Middle frontal gyrus (tissue), 1 donor: ENCODE results near the gene ENOX2.
"Not testable (repeated sequence)": the region's sequence is repeated elsewhere in the genome, so short reads cannot be mapped to it uniquely, and the experiment has no call there.

ENCODE experiments used
- DNase-seq: peaks from one replicate; pipeline ENCODE4 v3.0.0-alpha.2; 2015; ENCODE audit warnings: low spot score; ENCODE audit errors: extremely low spot score

Gene ENOX2

DNA sequence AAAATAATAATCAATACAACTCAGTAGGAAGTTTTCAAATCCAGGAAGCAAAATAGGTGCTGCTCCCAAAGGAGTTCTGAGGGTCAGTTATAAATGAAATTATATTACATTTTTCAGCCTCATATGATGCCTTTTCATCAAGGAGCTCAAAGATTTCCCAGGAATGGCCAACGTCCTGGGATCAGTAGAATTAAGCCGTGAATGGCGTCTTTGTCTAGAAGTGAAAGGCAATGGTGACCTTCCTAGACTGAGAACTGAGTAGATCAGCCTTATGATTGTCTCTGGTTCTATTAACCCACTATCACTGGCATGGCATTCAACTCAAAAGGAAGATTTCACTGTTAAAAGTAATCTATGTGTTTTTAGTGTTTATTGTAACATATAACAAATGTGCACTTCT, 74.4 kb downstream of the ENOX2 start:
- DNase-seq, result no peak

DNA sequence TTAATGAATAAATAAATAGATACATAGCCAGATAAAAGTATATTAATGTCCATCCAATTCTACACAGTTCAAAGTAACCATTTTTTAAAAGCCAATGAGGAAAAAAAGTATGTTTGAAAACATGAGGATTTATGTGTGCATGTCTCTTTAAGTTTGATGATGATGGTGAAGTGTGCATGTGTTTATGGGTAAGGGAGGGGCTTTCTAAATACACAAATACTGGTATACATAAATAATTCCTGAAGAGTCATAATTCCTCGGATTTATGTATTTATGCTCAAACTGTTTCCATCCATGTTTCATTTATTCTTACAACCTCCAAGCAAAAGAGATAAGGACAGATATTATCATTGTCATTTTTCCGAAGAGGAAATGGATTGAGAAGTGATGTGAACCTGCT, 75.4 kb downstream of the ENOX2 start:
- no peak for DNase-seq

DNA sequence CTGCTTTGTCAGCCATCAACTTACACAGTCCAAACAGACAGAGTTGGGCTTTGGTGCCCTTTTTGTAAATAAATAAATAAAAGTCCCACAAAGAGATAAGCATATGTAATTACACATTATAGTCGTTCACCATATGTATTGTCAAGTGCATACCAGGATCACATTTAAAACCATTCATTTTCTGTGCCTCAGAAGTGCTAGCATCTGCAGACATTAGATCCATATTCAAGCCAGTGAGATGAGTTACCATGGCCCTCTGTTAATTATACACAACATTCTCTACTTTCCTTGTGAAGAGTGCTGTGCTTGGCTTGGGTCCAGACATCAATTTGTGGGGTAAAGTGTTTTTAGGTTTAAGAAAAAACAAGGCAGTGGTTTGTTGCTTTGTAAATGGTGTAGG, 76.8 kb downstream of the ENOX2 start:
- DNase-seq, result no peak

DNA sequence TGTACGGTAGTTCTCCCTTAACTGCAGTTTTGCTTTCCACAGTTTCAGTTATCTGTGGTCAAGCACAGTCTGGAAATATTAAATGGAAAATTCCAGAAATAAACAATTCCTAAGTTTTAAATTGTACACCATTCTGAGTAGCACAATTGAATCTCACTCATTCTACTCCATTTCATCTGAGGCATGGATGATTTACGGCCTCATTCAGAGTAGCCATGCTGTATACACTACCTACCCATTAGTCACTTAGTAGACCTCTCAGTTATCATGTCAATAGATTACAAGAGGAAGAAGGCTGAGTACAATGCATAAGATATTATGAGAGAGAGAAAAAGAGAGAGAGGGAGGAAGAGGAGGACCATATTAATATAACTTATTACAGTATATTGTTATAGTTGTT, 77.5 kb downstream of the ENOX2 start:
- DNase-seq, result no peak

DNA sequence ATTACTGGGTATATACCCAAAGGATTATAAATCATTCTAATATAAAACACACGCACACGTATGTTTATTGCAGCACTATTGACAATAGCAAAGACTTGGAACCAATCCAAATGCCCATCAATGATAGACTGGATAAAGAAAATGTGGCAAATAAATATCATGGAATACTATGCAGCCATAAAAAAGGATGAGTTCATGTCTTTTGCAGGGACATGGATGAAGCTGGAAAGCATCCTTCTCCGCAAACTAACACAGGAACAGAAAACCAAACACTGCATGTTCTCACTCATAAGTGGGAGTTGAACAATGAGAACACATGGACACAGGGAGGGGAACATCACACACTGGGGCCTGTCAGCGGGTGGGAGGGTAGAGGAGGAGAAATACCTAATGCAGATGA, 83.6 kb downstream of the ENOX2 start:
- DNase-seq, result not testable (repeated sequence)

DNA sequence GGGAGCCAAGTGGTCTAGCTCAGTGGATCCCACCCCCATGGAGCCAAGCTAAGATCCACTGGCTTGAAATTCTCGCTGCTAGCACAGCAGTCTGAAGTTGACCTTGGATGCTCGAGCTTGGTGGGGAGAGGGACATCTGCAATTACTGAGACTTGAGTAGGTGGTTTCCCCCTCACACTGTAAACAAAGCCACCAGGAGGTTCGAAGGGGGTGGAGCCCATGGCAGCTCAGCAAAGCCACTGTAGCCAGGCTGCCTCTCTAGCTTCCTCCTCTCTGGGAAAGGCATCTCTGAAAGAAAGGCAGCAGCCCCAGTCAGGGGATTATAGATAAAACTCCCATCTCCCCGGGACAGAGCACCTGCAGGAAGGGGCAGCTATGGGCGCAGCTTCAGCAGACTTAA, 89.1 kb downstream of the ENOX2 start:
- not testable (repeated sequence) for DNase-seq

DNA sequence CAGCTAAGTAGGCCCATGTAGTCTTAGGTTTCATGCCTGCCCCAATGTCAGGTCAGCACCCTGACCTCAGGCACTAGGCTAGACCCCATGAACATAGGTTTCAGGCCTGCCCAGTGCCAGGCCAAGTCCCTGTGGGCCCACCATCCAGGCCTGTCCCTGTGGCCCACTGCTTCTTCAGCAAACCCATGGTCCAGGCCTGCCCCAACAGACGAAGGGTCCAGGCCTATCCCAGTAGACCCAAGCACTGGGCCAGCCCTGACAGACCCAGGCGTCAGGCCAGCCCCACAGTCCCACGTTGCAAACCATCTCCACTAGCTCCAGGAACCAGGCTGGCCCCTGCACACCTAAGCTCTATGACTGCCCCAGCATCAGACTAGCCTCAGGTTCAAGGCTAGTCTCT, 92.4 kb downstream of the ENOX2 start:
- no peak for DNase-seq

DNA sequence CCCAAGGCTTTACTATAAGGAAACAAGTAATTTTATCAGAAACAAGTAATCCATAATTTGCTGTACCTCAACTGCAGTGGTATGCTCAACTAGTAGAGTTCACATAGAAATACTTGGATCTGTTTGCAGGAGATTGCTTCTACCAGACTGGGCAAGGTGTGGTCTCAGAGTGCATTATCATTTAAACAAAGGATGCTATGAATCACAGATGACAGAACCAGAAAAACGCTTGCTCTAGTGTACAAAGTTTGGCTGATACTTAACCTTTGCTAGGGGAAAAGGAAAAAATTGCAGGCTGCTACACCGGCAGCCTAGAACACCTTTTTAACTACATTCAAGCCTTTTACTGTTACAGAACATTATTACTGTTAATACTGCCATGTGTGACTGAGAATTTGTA, 97.1 kb downstream of the ENOX2 start:
- no peak for DNase-seq

DNA sequence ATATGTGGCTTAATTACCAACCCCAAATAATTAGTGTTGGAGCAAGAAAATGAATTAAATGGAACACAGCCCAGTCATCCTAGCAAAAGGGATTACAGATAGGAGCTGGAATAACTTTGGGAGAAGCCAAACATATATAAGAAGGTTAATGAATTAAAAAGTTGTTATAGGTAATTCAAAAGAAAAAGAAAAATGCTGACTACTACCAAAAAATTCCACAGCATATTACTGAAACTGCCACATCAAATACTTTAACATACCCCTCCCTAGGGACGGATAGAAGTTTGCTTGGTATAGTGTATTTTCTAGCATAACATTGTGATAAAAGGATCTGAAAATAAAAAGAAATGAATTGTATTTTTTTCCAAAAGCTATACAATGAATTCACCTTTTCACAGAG, 99.5 kb downstream of the ENOX2 start:
- DNase-seq, result no peak

DNA sequence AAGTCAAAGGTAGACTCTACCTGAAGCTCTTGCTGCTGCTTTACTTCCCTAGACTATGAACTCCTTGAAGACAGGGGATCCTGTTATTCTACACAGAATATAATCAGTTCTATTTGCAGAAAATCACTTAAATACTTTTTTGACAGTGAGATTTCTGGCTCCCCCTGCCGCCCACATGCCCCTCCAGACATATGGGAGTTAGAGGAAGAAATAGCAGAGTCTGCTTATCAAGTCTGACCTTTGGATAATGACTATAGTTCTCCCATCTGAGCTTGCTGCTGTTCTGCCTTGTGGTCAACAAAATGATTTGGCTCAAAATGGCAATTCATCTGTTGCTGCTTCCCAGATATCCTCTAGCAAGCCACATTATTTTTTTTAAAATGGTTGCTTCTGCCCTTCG, 101.1 kb downstream of the ENOX2 start:
- no peak for DNase-seq

DNA sequence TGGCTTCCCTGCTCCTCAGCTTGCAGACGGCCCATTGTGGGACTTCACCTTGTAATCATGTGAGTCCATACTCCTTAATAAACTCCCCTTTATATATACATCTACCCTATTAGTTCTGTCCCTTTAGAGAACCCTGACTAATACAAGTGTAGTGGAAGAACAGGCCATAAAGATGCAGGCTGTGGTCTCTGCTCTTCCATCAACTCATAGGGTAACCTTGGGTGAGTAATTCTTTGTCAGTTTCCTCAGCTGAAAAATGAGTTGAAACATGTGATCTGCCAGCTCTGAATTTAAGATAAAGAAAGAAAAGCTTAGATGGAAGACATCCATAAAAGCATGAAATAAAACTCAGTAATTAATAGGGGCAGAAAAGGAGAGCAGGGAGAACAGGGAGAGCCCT, 103.6 kb downstream of the ENOX2 start:
- no peak for DNase-seq

DNA sequence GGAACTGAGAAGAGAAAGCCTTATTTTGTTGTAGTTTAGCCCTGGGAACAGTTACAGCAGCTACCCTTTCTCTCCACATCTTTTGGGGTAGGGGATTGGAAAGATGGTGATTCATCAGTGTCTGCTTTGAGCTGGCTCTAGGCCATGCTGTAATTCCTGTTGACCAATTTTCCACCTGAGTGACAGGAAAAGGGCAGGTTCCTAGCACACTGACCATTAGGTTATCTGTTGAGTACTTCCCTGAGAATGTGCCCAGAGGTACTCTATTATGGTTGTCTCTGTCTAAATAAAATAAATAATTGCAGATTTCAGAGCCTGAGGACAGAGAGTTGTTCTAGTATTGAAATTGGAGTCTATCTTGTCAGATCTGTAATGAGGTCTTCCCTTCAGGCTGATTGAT, 109.0 kb downstream of the ENOX2 start:
- no peak for DNase-seq

DNA sequence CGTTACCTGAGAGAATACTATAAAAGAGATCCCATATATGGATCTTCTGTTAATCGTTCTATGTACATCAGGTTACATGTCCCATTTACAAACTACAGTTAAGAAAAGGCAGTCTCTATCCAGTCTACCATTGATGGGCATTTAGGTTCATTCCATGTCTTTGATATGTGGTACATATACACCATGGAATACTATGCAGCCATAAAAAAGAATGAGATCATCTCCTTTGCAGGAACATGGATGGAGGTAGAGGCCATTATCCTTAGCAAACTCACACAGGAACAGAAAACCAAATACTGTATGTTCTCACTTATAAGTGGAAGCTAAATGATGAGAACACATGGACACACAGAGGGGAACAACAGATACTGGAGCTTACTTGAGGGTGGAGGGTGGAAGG, 111.1 kb downstream of the ENOX2 start:
- DNase-seq, result not testable (repeated sequence)

DNA sequence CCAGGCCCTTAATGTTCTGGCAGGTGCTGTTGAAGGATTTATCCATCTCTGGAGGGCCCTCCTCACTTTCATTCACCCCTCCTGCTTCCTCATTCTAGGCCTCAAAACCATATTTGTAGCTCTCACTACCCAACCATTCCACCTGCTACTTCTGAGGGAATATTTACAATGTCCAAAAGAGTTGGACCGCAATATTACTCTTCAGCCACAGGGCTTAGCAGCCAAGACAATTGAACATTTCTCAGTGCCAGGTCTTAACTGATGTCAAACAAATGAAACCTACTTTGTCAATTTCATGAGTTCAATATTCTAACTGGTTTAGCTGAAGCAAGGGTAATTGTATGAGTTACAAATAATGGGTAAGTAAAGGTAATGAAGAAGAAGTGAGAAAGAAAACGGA, 113.2 kb downstream of the ENOX2 start:
- no peak for DNase-seq

DNA sequence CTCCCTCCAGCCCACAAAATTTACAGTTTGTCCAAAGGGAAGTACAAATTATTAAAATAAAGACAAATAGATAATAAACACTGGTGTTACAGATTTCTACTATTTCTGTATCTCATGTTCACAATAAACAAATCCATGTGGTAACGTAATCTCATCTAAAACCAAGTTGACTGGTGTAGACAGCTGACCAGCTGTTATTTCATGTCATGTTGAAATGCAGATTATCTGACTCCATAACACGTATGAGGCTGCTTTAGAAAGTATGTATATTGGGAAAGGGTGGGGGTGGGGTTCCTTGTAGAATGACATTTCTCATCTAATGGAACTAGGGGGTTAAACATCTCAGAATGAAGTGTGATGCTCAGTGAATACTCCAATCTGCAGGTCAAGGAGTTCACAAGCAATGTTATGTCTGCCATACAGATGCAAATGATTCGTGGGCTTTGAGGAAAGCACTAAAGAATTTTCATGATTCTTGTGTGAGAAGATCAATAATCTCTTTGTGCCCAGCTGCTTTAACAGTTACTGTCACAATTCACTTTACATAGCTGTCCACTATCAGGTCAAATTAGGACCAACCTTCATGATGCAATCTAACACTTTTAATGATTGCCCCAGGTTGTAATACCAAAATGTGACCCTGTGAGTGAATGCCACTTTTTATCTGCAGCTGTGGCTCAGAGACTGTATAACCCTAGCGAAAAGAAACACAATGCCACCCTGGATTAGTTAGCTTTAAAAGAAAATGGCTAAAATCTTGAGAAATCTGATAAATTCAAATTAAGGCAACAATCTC, 114.0 kb downstream of the ENOX2 start:
- DNase-seq, result no peak

DNA sequence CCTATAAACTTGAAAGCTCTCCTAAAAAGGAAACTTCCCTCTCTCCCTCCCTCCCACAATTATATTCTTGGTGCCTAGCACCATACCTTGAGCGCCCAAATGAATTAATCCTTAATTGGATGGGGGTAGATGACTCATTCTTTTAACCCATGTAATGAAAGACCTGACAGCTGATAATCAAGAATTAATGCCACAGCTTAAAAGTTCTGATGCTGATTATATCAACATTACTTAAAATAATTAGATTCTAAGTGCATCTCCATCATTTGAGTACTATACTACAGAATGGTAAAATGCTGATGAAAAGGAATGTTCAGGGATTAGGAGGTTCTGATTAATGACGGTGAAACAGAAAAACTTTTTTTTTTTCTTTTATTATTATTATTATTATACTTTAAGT, 117.0 kb downstream of the ENOX2 start:
- no peak for DNase-seq

DNA sequence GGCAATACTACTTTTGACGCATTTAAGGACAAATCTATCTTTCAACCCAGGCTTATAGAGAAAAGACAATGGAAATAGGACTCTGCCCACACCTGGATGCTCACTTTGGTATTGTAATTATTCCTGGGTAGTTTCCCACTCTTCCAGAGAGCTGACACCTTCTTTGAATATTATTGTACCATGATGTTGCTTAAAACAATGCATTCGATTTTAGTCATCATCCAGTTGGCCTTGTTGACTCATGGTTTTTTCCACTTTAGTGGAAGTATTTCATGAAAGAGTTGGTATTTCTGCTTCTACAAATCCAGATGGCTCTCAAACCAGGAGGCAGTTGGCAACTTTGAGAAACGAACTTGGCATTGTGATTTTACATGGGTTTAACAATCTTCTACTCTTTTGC, 124.2 kb downstream of the ENOX2 start:
- DNase-seq, result no peak

DNA sequence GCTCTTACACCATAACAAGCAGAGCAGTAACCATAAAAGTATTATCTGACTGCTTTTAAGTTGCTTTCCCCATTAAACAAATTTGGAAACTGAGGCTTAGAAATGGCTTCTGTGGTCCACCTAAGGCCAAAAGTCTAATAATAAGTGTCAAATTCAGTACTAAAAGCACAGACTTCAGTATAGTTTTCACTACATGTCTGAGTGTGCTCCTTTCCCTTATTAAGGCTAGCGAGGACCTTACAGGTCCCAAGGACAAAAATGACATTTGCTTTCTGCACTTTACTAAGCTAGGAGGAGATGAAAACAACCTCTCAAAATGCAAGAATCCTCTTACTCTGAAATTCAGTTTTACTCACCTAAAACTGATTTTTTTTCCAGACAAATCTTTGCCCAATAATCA, 127.2 kb downstream of the ENOX2 start:
- no peak for DNase-seq

DNA sequence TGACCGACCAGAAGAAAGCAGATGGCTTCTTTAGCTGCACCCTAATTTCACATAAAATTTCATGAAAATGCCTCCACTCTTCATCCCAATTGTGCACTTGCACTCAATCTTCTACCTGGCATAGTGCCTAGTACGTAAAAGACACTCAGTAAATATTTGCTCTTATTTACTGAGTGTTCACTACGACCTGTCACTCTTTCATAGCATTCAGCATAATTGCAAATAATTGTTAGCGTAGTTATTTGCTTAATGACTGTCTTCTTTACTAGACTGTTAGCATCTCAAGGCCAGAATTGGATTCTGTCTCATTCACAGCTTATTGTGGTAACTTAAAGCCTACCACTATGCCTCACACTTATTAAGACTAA, 130.2 kb downstream of the ENOX2 start:
- DNase-seq, result no peak

DNA sequence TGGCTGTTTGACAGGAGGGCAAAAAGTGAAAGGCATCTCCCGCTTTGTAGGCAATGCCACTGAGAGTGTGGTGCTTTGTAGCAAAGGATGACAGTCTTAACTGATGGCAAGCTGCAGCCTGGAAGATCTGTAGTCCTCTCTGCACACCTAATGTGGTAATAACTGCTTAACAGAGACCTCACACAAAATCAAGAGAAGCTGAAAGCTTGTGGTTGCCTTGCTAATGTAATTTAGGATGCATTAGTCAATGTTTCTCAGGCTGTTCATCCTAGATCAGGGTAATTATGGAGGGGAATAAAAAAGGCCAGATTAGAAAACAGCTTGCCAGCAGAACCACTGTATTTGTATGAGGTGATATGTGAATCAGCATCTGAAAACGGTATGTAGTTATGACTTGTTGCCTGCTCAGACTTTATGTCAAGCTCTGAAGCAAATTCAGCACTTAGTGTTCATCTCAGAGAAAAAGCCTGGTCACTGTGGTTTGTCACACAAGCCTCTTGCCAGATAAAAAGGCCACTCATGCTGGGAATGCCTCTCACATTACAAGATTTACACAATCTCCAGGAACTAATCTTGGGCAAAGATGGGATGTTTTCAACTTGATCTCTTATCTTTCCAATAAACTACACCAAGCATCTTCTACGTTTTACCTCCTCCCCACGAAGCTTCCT, 130.8 kb downstream of the ENOX2 start:
- no peak for DNase-seq

DNA sequence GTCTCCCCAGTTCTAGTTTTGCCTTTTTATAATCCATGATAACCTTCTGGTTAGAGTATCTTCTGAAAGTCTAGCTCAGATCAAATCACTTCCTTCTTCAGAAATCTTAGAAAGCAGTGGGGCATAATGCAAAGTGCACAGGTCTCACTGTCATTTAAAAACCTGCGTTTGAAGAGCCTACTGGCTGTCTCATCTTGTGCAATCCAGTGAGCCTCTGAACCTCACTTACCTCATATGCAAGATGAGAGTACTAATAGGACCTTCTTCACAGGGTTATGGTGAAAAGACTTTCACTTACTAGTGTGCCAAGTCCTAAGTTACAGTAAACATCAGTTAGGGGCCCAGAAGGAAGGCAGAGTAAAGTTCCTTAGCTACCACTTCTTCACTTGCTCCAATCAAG, 131.4 kb downstream of the ENOX2 start:
- DNase-seq, result no peak

DNA sequence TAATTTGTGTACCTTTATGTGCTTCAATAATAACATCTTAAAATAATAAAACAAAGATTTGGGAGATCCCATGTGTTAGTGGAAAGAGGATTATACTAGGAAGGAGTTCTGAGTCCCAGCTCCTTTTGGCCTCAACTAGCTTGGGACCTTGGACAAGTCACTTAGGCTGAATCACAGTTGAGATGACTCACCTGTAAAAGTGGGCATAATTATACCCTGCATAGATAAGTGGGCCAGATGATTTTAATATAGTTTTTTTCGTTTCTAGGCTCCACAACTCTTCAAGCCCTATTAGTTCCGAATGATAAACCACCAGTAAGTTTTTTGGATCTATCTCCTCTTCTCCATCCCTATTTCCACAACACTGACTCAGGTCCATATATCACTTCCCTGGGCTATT, 131.8 kb downstream of the ENOX2 start:
- DNase-seq, result no peak

DNA sequence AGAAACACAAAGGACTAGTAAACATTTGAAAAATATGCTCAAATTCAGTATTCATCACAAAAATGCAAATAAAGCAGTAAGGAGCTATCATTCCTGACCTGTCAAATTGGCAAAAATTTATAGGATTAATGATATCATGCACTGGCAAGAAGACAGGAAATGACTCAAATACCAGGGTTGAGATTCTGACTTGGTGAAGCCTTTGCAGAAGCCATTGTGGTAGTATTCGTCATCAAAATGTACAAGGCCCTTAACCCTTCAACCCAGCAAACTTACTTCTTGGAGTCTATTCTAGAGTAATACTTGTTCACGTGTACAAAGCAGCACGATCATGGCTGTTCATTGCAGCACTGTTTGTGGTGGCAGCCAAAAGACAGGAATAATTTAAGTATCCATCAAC, 132.4 kb downstream of the ENOX2 start:
- DNase-seq, result no peak
